Iris pigment epithelial cell (primary cell): Measurements from ENCODE around the gene HERC6.
"Not testable (repeated sequence)": the region's sequence is repeated elsewhere in the genome, so short reads cannot be mapped to it uniquely, and the experiment has no call there.

ENCODE experiments used
- DNase-seq: peaks from one replicate; pipeline ENCODE4 v3.0.0-alpha.2; 2011; ENCODE audit warnings: low read depth

HERC6 gene

GRCh38 chr4:88390128-88390527, 11.5 kb downstream of the HERC6 start:
- no peak for DNase-seq

- no peak for DNase-seq
These were observed 13.1 kb downstream of the HERC6 start for GRCh38 chr4:88391703-88392102.

GRCh38 chr4:88396681-88397080, 18.0 kb downstream of the HERC6 start:
- no peak for DNase-seq

GRCh38 chr4:88398381-88398780, 19.7 kb downstream of the HERC6 start:
- DNase-seq, result no peak

- no peak for DNase-seq
These were observed 30.6 kb downstream of the HERC6 start for GRCh38 chr4:88409206-88409605.

- DNase-seq, result no peak
These were observed 31.1 kb downstream of the HERC6 start for GRCh38 chr4:88409789-88410188.

- no peak for DNase-seq
These were observed 32.9 kb downstream of the HERC6 start for GRCh38 chr4:88411491-88412096.

- DNase-seq, result no peak
These were observed 35.1 kb downstream of the HERC6 start for GRCh38 chr4:88413801-88414200.

- DNase-seq, result no peak
These were observed 36.1 kb downstream of the HERC6 start for GRCh38 chr4:88414755-88415154.

- DNase-seq, result no peak
These were observed 37.3 kb downstream of the HERC6 start for GRCh38 chr4:88415982-88416381.

GRCh38 chr4:88418411-88418810, 39.8 kb downstream of the HERC6 start:
- no peak for DNase-seq

GRCh38 chr4:88419874-88420273, 41.2 kb downstream of the HERC6 start:
- DNase-seq, result no peak

- no peak for DNase-seq
These were observed 42.2 kb downstream of the HERC6 start for GRCh38 chr4:88420844-88421243.

GRCh38 chr4:88422403-88422802, 43.8 kb downstream of the HERC6 start:
- no peak for DNase-seq

GRCh38 chr4:88429401-88429800, 50.7 kb downstream of the HERC6 start:
- no peak for DNase-seq

GRCh38 chr4:88435987-88436693, 57.5 kb downstream of the HERC6 start:
- DNase-seq, result no peak

- not testable (repeated sequence) for DNase-seq
These were observed 59.2 kb downstream of the HERC6 start for GRCh38 chr4:88437873-88438272.

GRCh38 chr4:88439161-88439760, 60.6 kb downstream of the HERC6 start:
- no peak for DNase-seq

- DNase-seq, result no peak
These were observed 61.5 kb downstream of the HERC6 start for GRCh38 chr4:88440146-88440545.

- DNase-seq, result peak; percentile 49
These were observed 63.0 kb downstream of the HERC6 start for GRCh38 chr4:88441696-88442095.

GRCh38 chr4:88442689-88443191, 64.1 kb downstream of the HERC6 start:
- DNase-seq, result no peak

- DNase-seq, result no peak
These were observed 64.8 kb downstream of the HERC6 start for GRCh38 chr4:88443486-88443885.

GRCh38 chr4:88445252-88445651, 66.6 kb downstream of the HERC6 start:
- DNase-seq, result no peak
